Measurements from ENCODE around the gene FOXD1.

GRCh38 chr5:73484511-73484910 lies 35.9 kb upstream of the FOXD1 start:
- no peak for TF ChIP-seq CBX5 (IDR thresholded peaks at IDR 0.05; ENCODE audit: low read depth, low read length)
- TF ChIP-seq USF2 (IDR thresholded peaks at IDR 0.05; ENCODE audit: low read length) = no peak
- no peak for TF ChIP-seq CHD1 (IDR thresholded peaks at IDR 0.05; ENCODE audit: low read depth, low read length)
- TF ChIP-seq JUND (IDR thresholded peaks at IDR 0.05; ENCODE audit: low read length) = no peak
- no peak for TF ChIP-seq EZH2 (IDR thresholded peaks at IDR 0.05; ENCODE audit: low read depth, low read length, severe bottlenecking)
- no peak for TF ChIP-seq HDAC2 (IDR thresholded peaks at IDR 0.05; ENCODE audit: borderline replicate concordance in 1 of 2, low read depth in 2 of 2, low read length in 2 of 2)
- TF ChIP-seq CTCF (IDR thresholded peaks at IDR 0.05; ENCODE audit: control extremely low read depth in 1 of 3, insufficient read depth in 1 of 3, low read depth in 1 of 3, low read length in 3 of 3) = no peak
- TF ChIP-seq POLR2A (IDR thresholded peaks at IDR 0.05; ENCODE audit: control extremely low read depth in 1 of 2, low read depth in 2 of 2, low read length in 2 of 2) = no peak
- no peak for TF ChIP-seq ZNF274 (IDR thresholded peaks at IDR 0.05; ENCODE audit: borderline replicate concordance, extremely low read depth, low read length)
- TF ChIP-seq MAX (IDR thresholded peaks at IDR 0.05) = no peak
- no peak for TF ChIP-seq ATF3 (IDR thresholded peaks at IDR 0.05; ENCODE audit: insufficient read depth, low read depth, low read length)
- no peak for TF ChIP-seq CHD2 (IDR thresholded peaks at IDR 0.05; ENCODE audit: low read length)
- TF ChIP-seq GABPA (IDR thresholded peaks at IDR 0.05; ENCODE audit: borderline replicate concordance, insufficient read depth, low read length) = no peak
- TF ChIP-seq POU5F1 (IDR thresholded peaks at IDR 0.05; ENCODE audit: low read depth, low read length) = no peak

Measured in H1 (cell line).